AG09319 (cell line): ENCODE measurements around the gene NCOA7.
"Not testable (repeated sequence)": the region's sequence is repeated elsewhere in the genome, so short reads cannot be mapped to it uniquely, and the experiment has no call there.

Experiments used
- DNase-seq: peaks from one replicate; pipeline ENCODE4 v3.0.0-alpha.2; 2010; ENCODE audit warnings: low read depth; ENCODE audit errors: extremely low read depth
- TF ChIP-seq, protein P1 (sequence below): IDR thresholded peaks from 2 replicates; pipeline ENCODE4 v1.5.1; 2011; ENCODE audit warnings: low read depth, mild to moderate bottlenecking, inconsistent platforms, low read length, moderate library complexity

NCOA7 gene

GRCh38 chr6:125846292-125847024, 55.7 kb downstream of the NCOA7 start:
- no peak for DNase-seq
- TF ChIP-seq, protein P1, sequence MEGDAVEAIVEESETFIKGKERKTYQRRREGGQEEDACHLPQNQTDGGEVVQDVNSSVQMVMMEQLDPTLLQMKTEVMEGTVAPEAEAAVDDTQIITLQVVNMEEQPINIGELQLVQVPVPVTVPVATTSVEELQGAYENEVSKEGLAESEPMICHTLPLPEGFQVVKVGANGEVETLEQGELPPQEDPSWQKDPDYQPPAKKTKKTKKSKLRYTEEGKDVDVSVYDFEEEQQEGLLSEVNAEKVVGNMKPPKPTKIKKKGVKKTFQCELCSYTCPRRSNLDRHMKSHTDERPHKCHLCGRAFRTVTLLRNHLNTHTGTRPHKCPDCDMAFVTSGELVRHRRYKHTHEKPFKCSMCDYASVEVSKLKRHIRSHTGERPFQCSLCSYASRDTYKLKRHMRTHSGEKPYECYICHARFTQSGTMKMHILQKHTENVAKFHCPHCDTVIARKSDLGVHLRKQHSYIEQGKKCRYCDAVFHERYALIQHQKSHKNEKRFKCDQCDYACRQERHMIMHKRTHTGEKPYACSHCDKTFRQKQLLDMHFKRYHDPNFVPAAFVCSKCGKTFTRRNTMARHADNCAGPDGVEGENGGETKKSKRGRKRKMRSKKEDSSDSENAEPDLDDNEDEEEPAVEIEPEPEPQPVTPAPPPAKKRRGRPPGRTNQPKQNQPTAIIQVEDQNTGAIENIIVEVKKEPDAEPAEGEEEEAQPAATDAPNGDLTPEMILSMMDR = no peak

- not testable (repeated sequence) for DNase-seq
Observed at GRCh38 chr6:125848286-125848685, 57.5 kb downstream of the NCOA7 start.

DNA sequence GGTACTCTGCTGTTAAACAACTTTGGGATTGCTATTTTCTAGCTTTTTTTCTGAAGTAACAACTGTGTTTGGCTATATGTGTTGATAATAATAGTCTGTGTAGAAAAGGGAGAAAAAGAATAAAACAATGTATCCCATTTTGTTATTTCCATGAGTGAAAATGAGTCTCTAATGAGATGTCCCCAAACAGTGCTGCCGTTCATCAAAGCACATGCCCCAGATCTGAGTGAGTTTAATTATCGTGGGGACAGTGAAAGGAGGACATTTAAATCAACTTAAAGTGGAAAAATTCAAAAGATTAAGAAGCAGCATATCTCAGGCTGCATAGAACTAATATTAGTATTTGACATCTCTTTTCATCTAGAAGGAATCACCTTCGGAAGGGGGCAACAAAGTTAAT, 59.6 kb downstream of the NCOA7 start:
- DNase-seq = no peak
- TF ChIP-seq, protein P1 = no peak

DNA sequence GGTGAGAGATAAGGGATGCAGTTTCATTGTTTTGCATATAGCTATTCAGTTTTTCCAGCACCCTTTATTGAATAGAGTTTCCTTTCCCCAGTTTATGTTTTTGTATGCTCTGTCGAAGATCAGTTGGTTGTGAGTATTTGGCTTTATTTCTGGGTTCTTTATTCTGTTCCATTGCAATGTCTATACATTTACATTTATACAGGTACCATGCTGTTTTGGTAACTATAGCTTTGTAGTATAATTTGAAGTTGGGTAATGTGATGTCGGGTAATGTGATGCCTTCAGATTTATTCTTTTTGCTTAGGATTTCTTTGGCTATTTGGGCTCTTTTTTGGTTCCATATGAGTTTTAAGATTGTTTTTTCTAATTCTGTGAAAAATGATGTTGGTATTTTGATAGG, 61.8 kb downstream of the NCOA7 start:
- DNase-seq = no peak
- TF ChIP-seq, protein P1 = no peak

- no peak for DNase-seq
- TF ChIP-seq, protein P1 = no peak
Observed at GRCh38 chr6:125853168-125853567, 62.4 kb downstream of the NCOA7 start.

- TF ChIP-seq, protein P1 = no peak
- DNase-seq = no peak
Observed at GRCh38 chr6:125853756-125854155, 63.0 kb downstream of the NCOA7 start.

GRCh38 chr6:125854355-125854754, 63.6 kb downstream of the NCOA7 start:
- no peak for DNase-seq
- TF ChIP-seq, protein P1 = no peak

- TF ChIP-seq, protein P1 = no peak
- DNase-seq = no peak
Observed at GRCh38 chr6:125855783-125856182, 65.0 kb downstream of the NCOA7 start.
